ENCODE results near the gene AICDA.

The AICDA gene

GRCh38 chr12:8556531-8557097 lies 56.0 kb downstream of the AICDA start:
- no peak for DNase-seq (ENCODE audit: low read depth in 2 of 2)

GRCh38 chr12:8554451-8555195 lies 58.0 kb downstream of the AICDA start:
- DNase-seq (ENCODE audit: low read depth in 2 of 2): no peak

GRCh38 chr12:8553088-8553627 lies 59.5 kb downstream of the AICDA start:
- no peak for DNase-seq (ENCODE audit: low read depth in 2 of 2)

All from stimulated activated CD8-positive, alpha-beta memory T cell treated with anti-CD3 and anti-CD28 coated beads, Interleukin-15, amount 100 ng/mL, for 48 hours (primary cell).